Breast epithelium (tissue), 3 donors: ENCODE results near the gene ASXL1.
"Not testable (repeated sequence)": the region's sequence is repeated elsewhere in the genome, so short reads cannot be mapped to it uniquely, and the experiment has no call there.

Experiments
- CTCF ChIP-seq, 3 donors: fragments of 450-650 bp; IDR thresholded peaks; one replicate each; pipeline ENCODE4 v1.5.1; 2016 to 2017; ENCODE audit warnings: antibody characterized with exemption in 3 of 3, mild to moderate bottlenecking in 3 of 3, moderate library complexity in 3 of 3
- POLR2A ChIP-seq: fragments of 450-650 bp; IDR thresholded peaks from one replicate; pipeline ENCODE4 v1.6.1; 2016; ENCODE audit warnings: antibody characterized with exemption, mild to moderate bottlenecking, moderate library complexity

- TF ChIP-seq CTCF (IDR thresholded peaks at IDR 0.05); POLR2A: not testable (repeated sequence)
These were observed 17.1 kb upstream of the ASXL1 start for GRCh38 chr20:32341053-32341452.
